Smooth muscle cell (in vitro differentiated cells): Measurements from ENCODE around the gene DNAJB14. TPM values are rescaled to one million over a fixed set of nuclear protein-coding genes. Genes with fewer than 3 reads are reported as not detected.

ENCODE experiments used
- DNase-seq: peaks from one replicate; lab custom pipeline; 2025; ENCODE audit not compliant: unreplicated experiment; lab: John Stamatoyannopoulos, UW
- H2AFZ ChIP-seq: fragments of 200-600 bp; sonication (generic); 2 replicates; pipeline ENCODE4 v1.6.0; 2016; ENCODE audit warnings: antibody characterized with exemption, low read depth, mild to moderate bottlenecking
- H3F3A ChIP-seq: fragments of 200-600 bp; sonication (generic); 2 replicates; pipeline ENCODE4 v1.6.0; 2017; ENCODE audit warnings: antibody characterized with exemption, low read depth
- H3K27ac ChIP-seq: fragments of 200-600 bp; sonication (generic); 2 replicates; pipeline ENCODE4 v1.5.1; 2016; ENCODE audit warnings: low read depth, mild to moderate bottlenecking
- H3K27me3 ChIP-seq: fragments of 200-600 bp; sonication (generic); 2 replicates; pipeline ENCODE4 v1.6.1; 2016; ENCODE audit warnings: low read depth, mild to moderate bottlenecking
- H3K36me3 ChIP-seq: fragments of 200-600 bp; sonication (generic); 2 replicates; pipeline ENCODE4 v1.5.1; 2016; ENCODE audit warnings: low read depth
- H3K4me1 ChIP-seq: fragments of 200-600 bp; sonication (generic); 2 replicates; pipeline ENCODE4 v1.5.1; 2016; ENCODE audit warnings: low read depth
- H3K4me2 ChIP-seq: fragments of 200-600 bp; sonication (generic); 2 replicates; pipeline ENCODE4 v1.6.0; 2016; ENCODE audit warnings: mild to moderate bottlenecking
- H3K4me3 ChIP-seq: fragments of 200-600 bp; sonication (generic); 2 replicates; pipeline ENCODE4 v1.5.1; 2016; ENCODE audit warnings: mild to moderate bottlenecking
- H3K79me2 ChIP-seq: fragments of 200-600 bp; sonication (generic); 2 replicates; pipeline ENCODE4 v1.6.0; 2016; ENCODE audit warnings: low read depth, mild to moderate bottlenecking
- H3K9ac ChIP-seq: fragments of 200-600 bp; sonication (generic); 2 replicates; pipeline ENCODE4 v1.6.0; 2016; ENCODE audit warnings: low read depth
- H3K9me3 ChIP-seq: fragments of 200-600 bp; sonication (generic); replicated peaks from 2 replicates; pipeline ENCODE4 v1.5.1; 2016; ENCODE audit warnings: low read depth
- H4K20me1 ChIP-seq: fragments of 200-600 bp; sonication (generic); 2 replicates; pipeline ENCODE4 v1.6.0; 2016; ENCODE audit warnings: low read depth
- CTCF ChIP-seq: fragments of 200-600 bp; sonication (generic); IDR thresholded peaks from 2 replicates; pipeline ENCODE4 v1.5.1; 2017; ENCODE audit warnings: borderline replicate concordance, mild to moderate bottlenecking, antibody characterized with exemption; ENCODE audit not compliant: insufficient read depth, poor library complexity, severe bottlenecking
- WGBS: methylation state at CpG from one replicate; pipeline ENCODE4 v1.1.7; 2016; ENCODE audit warnings: low lambda C conversion rate; 5-methylcytosine and 5-hydroxymethylcytosine counted together
- polyA plus RNA-seq: library from polyadenylated mRNA; unstranded; fragments of >200 nt; fragmentation: Nextera tagmentation; extraction: Ambion mirVana; gene quantifications from 2 replicates; pipeline ENCODE4 v1.2.1, GENCODE V29; 2016
- total RNA-seq: library from RNA; depleted of rRNA; stranded (reverse); fragments of >200 nt; gene quantifications from 2 replicates; pipeline ENCODE4 v1.2.3, GENCODE V29; 2014

Gene DNAJB14
- total RNA-seq (62.7 and 87.2 TPM in 2 replicates), polyA plus RNA-seq (18.8 and 29.8 TPM in 2 replicates)

GRCh38 chr4:99946356-99947189, at the start of gene DNAJB14:
TSS of gene DNAJB14 (minus strand) at chr4:99946618. CDS start at chr4:99946571, 47 bp downstream.
- H3K36me3 ChIP-seq: no peaks in the 10 kb centered on the region
- peak within 1 kb of the TSS; percentile 90 for H2AFZ ChIP-seq
- H3K27ac ChIP-seq: peak within 1 kb of the TSS; percentile 85
- no peak for TF ChIP-seq CTCF
- peaks cover 61% of the 10 kb centered on the region for H3K79me2 ChIP-seq
- peaks cover 42% of the 10 kb centered on the region for H4K20me1 ChIP-seq
- 1% methylated on average over 59 of the region's 87 CpGs for WGBS
- peak within 1 kb of the TSS; percentile 93 for H3K4me2 ChIP-seq
- DNase-seq: peak; percentile 26
- H3K4me3 ChIP-seq: peak within 1 kb of the TSS; percentile 90
- peaks cover 21% of the 10 kb centered on the region for H3F3A ChIP-seq
- H3K27me3 ChIP-seq: no peaks in the 10 kb centered on the region
- H3K9ac ChIP-seq: peak within 1 kb of the TSS; percentile 87
- H3K4me1 ChIP-seq: peaks cover 32% of the 10 kb centered on the region
- no peaks in the 10 kb centered on the region for H3K9me3 ChIP-seq

- peak overlapping the region; percentile 32 for H2AFZ ChIP-seq
- no peaks in the 10 kb centered on the region for H3K36me3 ChIP-seq
- H3F3A ChIP-seq: no peaks in the 10 kb centered on the region
- H3K4me2 ChIP-seq: no peak overlapping the region
- H3K9me3 ChIP-seq: no peaks in the 10 kb centered on the region
- H3K4me3 ChIP-seq: no peak overlapping the region
- H3K9ac ChIP-seq: no peak overlapping the region
- H3K27ac ChIP-seq: no peak overlapping the region
- H3K27me3 ChIP-seq: no peaks in the 10 kb centered on the region
- TF ChIP-seq CTCF: no peak
- no peak for DNase-seq
- 79% methylated on average over 3 of the region's 3 CpGs for WGBS
- H3K79me2 ChIP-seq: no peaks in the 10 kb centered on the region
- no peaks in the 10 kb centered on the region for H3K4me1 ChIP-seq
- H4K20me1 ChIP-seq: no peaks in the 10 kb centered on the region
Observed at GRCh38 chr4:99991741-99992140, 45.3 kb upstream of the DNAJB14 start.

- H3K9ac ChIP-seq: no peak overlapping the region
- no peak overlapping the region for H3K4me2 ChIP-seq
- H3K27me3 ChIP-seq: no peaks in the 10 kb centered on the region
- H3K4me3 ChIP-seq: no peak overlapping the region
- H3K9me3 ChIP-seq: no peaks in the 10 kb centered on the region
- H3K27ac ChIP-seq: no peak overlapping the region
- no peaks in the 10 kb centered on the region for H3K36me3 ChIP-seq
- no peaks in the 10 kb centered on the region for H3K79me2 ChIP-seq
- H3F3A ChIP-seq: no peaks in the 10 kb centered on the region
- H4K20me1 ChIP-seq: no peaks in the 10 kb centered on the region
- no peak overlapping the region for H2AFZ ChIP-seq
- TF ChIP-seq CTCF: no peak
- H3K4me1 ChIP-seq: no peaks in the 10 kb centered on the region
- DNase-seq: no peak
Observed at GRCh38 chr4:99987681-99988080, 41.3 kb upstream of the DNAJB14 start.

- no peaks in the 10 kb centered on the region for H3K27me3 ChIP-seq
- no peak overlapping the region for H3K4me3 ChIP-seq
- no peaks in the 10 kb centered on the region for H3K9me3 ChIP-seq
- no peaks in the 10 kb centered on the region for H3K79me2 ChIP-seq
- DNase-seq: no peak
- H3K27ac ChIP-seq: no peak overlapping the region
- no peaks in the 10 kb centered on the region for H4K20me1 ChIP-seq
- H3K9ac ChIP-seq: no peak overlapping the region
- H3K4me2 ChIP-seq: no peak overlapping the region
- 84% methylated on average over 4 of the region's 4 CpGs for WGBS
- no peaks in the 10 kb centered on the region for H3K36me3 ChIP-seq
- TF ChIP-seq CTCF: no peak
- no peaks in the 10 kb centered on the region for H3K4me1 ChIP-seq
- no peak overlapping the region for H2AFZ ChIP-seq
- no peaks in the 10 kb centered on the region for H3F3A ChIP-seq
Observed at GRCh38 chr4:99986792-99987191, 40.4 kb upstream of the DNAJB14 start.
